ENCODE results near the gene FOXC2.

The FOXC2 gene

GRCh38 chr16:86563469-86564345, 2.9 kb upstream of the FOXC2 start:
- Histone ChIP-seq H3K9ac (ENCODE audit: low read depth, low read length) (peak overlapping the region; percentile 12; the same call in 1 of the 2 replicates), H3K4me2 (ENCODE audit: insufficient read depth, low read length) (peak overlapping the region; percentile 58), H3K27me3 (ENCODE audit: insufficient read depth, low read length, poor library complexity) (peaks cover 14% of the 10 kb centered on the region), H3K27ac (ENCODE audit: low read length) (no peak overlapping the region), H3K9me3 (ENCODE audit: insufficient read depth, low read length, severe bottlenecking) (no peaks in the 10 kb centered on the region), H3K36me3 (ENCODE audit: insufficient read depth, low read length) (no peaks in the 10 kb centered on the region), H3K4me3 (ENCODE audit: low read depth in 1 of 2, low read length in 2 of 2) (no peak overlapping the region), H3K4me1 (ENCODE audit: insufficient read depth, low read length) (peaks cover 11% of the 10 kb centered on the region), H2AFZ (ENCODE audit: low read depth, low read length) (no peak overlapping the region; the same call in 1 of the 2 replicates), H3K79me2 (ENCODE audit: insufficient read depth, low read length) (no peaks in the 10 kb centered on the region), H4K20me1 (ENCODE audit: insufficient read depth, low read length) (no peaks in the 10 kb centered on the region)
- DNase-seq, result peak; percentile 85
- no peak for TF ChIP-seq EZH2 (IDR thresholded peaks at IDR 0.05; ENCODE audit: borderline replicate concordance, low read depth, low read length, severe bottlenecking)
- peak; percentile 99 for TF ChIP-seq CTCF (IDR thresholded peaks at IDR 0.05; ENCODE audit: borderline replicate concordance, extremely low read depth, low read length, poor library complexity, severe bottlenecking)
- ATAC-seq (ENCODE audit: insufficient read depth, low read depth), result peak; percentile 96

DNA sequence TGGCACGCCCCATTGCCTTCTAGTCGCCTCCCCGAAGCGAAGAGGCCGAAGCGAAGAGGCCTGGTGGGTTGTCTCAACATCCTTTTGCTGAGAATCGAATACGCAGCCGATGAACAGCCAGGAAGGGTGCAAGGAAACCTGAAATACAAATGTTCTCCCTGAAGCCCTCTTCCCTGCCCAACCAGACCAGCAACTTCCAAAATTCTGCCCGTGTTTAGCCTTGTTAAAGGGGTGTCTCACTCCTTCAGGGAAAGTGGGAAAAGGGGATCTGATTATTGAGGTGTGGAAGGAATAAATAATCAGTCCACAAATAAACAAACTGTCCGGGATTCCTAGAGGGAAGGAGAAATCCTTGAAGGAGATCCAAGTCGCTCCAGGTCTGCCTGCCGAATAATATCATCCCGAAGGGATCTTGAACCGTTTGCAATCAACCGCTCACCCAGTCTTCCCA, 1.4 kb upstream of the FOXC2 start:
- Histone ChIP-seq H3K4me3 (ENCODE audit: low read depth in 1 of 2, low read length in 2 of 2) (no peak overlapping the region), H3K4me1 (ENCODE audit: insufficient read depth, low read length) (peaks cover 11% of the 10 kb centered on the region), H4K20me1 (ENCODE audit: insufficient read depth, low read length) (no peaks in the 10 kb centered on the region), H3K36me3 (ENCODE audit: insufficient read depth, low read length) (no peaks in the 10 kb centered on the region), H3K27ac (ENCODE audit: low read length) (no peak overlapping the region), H3K9ac (ENCODE audit: low read depth, low read length) (no peak overlapping the region), H3K9me3 (ENCODE audit: insufficient read depth, low read length, severe bottlenecking) (no peaks in the 10 kb centered on the region), H3K27me3 (ENCODE audit: insufficient read depth, low read length, poor library complexity) (peaks cover 14% of the 10 kb centered on the region), H3K4me2 (ENCODE audit: insufficient read depth, low read length) (no peak overlapping the region), H3K79me2 (ENCODE audit: insufficient read depth, low read length) (no peaks in the 10 kb centered on the region), H2AFZ (ENCODE audit: low read depth, low read length) (no peak overlapping the region)
- no peak for DNase-seq
- no peak for ATAC-seq (ENCODE audit: insufficient read depth, low read depth)
- TF ChIP-seq CTCF (IDR thresholded peaks at IDR 0.05; ENCODE audit: borderline replicate concordance, extremely low read depth, low read length, poor library complexity, severe bottlenecking) (no peak), EZH2 (IDR thresholded peaks at IDR 0.05; ENCODE audit: borderline replicate concordance, low read depth, low read length, severe bottlenecking) (no peak)

DNA sequence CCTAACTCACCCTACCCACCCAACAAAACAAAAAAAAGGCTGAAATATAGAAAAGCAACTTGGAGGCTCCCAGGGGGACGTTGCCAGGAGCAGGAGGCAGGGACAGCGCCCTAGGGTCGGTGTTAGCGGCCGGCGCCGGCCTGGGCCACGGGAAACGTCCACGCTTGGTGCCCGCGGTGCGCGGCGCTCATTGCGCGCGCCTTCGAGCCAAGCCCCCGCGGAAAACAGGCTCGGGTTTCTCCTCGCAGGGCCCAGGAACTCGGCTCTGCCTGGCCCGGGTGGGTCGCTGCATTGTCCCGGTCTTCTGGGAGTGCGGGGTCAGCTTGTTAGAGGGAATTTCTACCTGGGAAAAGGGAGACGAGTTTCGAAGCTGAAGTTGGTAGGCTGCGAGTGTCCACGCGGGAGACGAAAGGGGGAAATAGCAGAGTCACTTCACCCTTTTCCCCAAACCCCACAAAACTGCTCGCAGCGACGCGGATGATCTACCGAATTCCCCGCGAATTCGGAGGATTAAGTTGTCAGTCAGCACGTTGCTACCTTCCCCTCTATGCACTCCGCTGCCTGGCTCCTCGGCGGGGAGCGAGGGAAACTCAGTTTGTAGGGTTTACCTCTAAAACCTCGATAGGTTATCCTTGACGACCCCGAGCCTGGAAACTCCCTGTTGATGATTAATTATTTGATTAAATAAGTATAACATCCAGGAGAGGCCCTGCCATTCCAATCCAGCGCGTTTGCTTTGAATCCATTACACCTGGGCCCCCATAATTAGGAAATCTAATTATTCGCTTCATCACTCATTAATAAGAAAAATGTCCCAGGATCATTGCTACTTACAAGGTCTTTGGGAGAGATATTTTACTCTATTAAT, 751 bp upstream of the FOXC2 start:
- H3K4me2 ChIP-seq (ENCODE audit: insufficient read depth, low read length), result no peak overlapping the region
- no peaks in the 10 kb centered on the region for H4K20me1 ChIP-seq (ENCODE audit: insufficient read depth, low read length)
- no peak overlapping the region for H3K27ac ChIP-seq (ENCODE audit: low read length)
- H3K4me1 ChIP-seq (ENCODE audit: insufficient read depth, low read length), result peaks cover 11% of the 10 kb centered on the region
- H3K4me3 ChIP-seq (ENCODE audit: low read depth in 1 of 2, low read length in 2 of 2), result no peak overlapping the region
- no peaks in the 10 kb centered on the region for H3K36me3 ChIP-seq (ENCODE audit: insufficient read depth, low read length)
- no peak for DNase-seq
- ATAC-seq (ENCODE audit: insufficient read depth, low read depth), result no peak
- TF ChIP-seq CTCF (IDR thresholded peaks at IDR 0.05; ENCODE audit: borderline replicate concordance, extremely low read depth, low read length, poor library complexity, severe bottlenecking) (no peak), EZH2 (IDR thresholded peaks at IDR 0.05; ENCODE audit: borderline replicate concordance, low read depth, low read length, severe bottlenecking) (no peak)
- no peak overlapping the region for H2AFZ ChIP-seq (ENCODE audit: low read depth, low read length)
- peaks cover 14% of the 10 kb centered on the region for H3K27me3 ChIP-seq (ENCODE audit: insufficient read depth, low read length, poor library complexity)
- H3K9ac ChIP-seq (ENCODE audit: low read depth, low read length), result no peak overlapping the region
- no peaks in the 10 kb centered on the region for H3K9me3 ChIP-seq (ENCODE audit: insufficient read depth, low read length, severe bottlenecking)
- no peaks in the 10 kb centered on the region for H3K79me2 ChIP-seq (ENCODE audit: insufficient read depth, low read length)
